Measurements from ENCODE around the gene FARSB. TPM values are rescaled to one million over a fixed set of nuclear protein-coding genes. Genes with fewer than 3 reads are reported as not detected.

Gene FARSB
- total RNA-seq, 1 donor from 2014 or later = 10.9 TPM

DNA sequence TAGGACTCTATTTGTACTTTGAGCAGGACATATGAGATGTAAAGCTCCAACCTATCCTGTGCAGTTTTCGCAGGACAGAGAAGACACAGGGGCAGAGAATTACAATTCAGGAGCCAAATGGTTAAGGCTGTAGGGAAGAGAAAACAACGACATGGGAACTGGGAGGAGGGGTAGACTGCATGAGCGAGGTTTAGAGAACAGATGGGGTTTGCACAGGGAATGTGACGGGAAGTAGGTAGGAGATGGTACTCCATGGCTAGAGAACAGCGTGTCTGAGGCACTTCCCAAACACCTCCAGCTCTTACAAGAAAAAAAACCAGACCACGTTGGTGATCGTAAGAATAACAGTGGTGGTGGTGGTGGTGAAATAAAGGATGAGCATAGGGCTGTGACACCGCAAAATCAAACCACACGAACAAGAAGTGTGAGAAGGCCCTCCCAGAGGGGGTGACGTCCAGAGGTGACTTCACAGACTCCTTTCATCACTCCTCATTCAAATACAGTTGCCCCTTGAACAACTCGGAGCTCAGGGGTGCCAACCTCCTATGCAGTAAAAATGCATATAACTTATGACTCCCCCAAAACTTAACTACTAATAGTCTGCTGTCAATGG, 92.7 kb downstream of the FARSB start:
- H3K27ac ChIP-seq = no peak overlapping the region
- no peaks in the 10 kb centered on the region for H3K4me1 ChIP-seq
- intact Hi-C loops (cut with DNase I) = no loop called here
- H3K4me3 ChIP-seq = no peak overlapping the region
- TF ChIP-seq, protein P1, sequence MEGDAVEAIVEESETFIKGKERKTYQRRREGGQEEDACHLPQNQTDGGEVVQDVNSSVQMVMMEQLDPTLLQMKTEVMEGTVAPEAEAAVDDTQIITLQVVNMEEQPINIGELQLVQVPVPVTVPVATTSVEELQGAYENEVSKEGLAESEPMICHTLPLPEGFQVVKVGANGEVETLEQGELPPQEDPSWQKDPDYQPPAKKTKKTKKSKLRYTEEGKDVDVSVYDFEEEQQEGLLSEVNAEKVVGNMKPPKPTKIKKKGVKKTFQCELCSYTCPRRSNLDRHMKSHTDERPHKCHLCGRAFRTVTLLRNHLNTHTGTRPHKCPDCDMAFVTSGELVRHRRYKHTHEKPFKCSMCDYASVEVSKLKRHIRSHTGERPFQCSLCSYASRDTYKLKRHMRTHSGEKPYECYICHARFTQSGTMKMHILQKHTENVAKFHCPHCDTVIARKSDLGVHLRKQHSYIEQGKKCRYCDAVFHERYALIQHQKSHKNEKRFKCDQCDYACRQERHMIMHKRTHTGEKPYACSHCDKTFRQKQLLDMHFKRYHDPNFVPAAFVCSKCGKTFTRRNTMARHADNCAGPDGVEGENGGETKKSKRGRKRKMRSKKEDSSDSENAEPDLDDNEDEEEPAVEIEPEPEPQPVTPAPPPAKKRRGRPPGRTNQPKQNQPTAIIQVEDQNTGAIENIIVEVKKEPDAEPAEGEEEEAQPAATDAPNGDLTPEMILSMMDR (IDR thresholded peaks at IDR 0.05) = no peak
- ATAC-seq = no peak
- H3K36me3 ChIP-seq = peaks cover 8% of the 10 kb centered on the region
- H3K27me3 ChIP-seq (ENCODE audit: low read depth) = no peaks in the 10 kb centered on the region
- no peak for DNase-seq
- no peaks in the 10 kb centered on the region for H3K9me3 ChIP-seq

DNA sequence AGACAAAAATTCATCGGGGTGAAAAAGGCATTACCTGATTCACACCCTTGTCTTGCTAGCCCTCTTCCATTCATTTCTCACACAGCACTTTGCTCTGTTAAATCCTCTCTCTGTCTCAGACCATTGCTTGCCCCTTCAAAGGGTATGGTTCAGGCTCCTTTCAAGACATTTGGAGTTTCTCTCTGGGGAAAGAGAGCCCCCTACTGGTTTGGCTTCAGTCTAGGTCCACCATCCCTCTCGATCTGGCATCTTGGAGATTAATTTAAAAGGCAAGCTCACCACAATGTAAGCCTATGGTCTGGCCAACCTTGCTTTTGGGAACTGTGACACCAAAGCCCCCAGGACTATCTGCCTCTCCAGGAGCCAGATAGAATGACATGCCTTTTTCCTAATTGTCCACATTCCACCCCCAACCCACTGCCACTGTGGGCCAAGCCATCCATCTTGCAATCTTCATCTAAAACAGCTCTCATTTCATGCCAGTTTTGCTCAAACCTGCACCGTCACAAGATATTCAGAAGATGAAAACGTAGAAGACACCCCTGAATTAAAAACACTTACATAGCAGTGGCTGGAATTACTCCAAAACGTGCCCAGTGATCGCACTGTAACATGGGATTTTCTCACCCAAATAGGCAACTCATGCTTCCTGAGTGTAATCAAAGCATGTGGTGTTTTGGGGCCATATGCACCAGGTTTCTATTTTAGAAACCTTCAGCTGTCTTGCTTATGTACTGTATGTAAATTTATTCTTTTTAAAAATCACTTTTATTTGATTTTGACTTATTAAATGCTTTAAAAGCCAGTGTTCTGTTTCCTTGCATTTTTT, 93.9 kb downstream of the FARSB start:
- ATAC-seq (peak; percentile 60 to 84), DNase-seq (no peak)
- Histone ChIP-seq H3K27ac (no peak overlapping the region), H3K27me3 (ENCODE audit: low read depth) (no peaks in the 10 kb centered on the region), H3K4me1 (no peaks in the 10 kb centered on the region), H3K4me3 (no peak overlapping the region), H3K9me3 (no peaks in the 10 kb centered on the region), H3K36me3 (peaks cover 2% of the 10 kb centered on the region)
- TF ChIP-seq, protein P1 (IDR thresholded peaks at IDR 0.05) = peak; percentile 62
- intact Hi-C loops (cut with DNase I) = no loop called here

DNA sequence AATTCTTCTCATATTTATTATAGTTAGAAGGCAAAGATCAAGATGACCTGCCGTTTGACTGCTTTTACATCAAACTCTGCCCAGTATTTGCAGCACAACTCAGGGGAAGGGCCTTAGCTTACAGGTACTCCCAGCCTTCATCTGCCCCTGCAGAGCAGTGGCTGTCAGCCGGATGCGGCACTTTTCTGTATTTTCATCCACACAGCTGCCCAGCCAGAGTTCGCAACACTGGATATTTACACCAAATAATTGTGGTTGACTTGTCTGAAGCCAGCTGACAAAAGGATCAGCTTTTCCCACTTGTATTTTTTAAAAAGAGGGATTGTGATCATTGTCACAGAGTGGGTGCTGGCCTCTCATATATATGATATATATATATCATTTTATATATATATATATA, 94.7 kb downstream of the FARSB start:
- Histone ChIP-seq H3K27ac (no peak overlapping the region), H3K9me3 (no peaks in the 10 kb centered on the region), H3K36me3 (no peaks in the 10 kb centered on the region), H3K4me1 (no peaks in the 10 kb centered on the region), H3K4me3 (no peak overlapping the region), H3K27me3 (ENCODE audit: low read depth) (no peaks in the 10 kb centered on the region)
- DNase-seq (no peak), ATAC-seq (no peak)
- TF ChIP-seq, protein P1 (IDR thresholded peaks at IDR 0.05) = no peak
- intact Hi-C loops (cut with DNase I) = no loop called here

DNA sequence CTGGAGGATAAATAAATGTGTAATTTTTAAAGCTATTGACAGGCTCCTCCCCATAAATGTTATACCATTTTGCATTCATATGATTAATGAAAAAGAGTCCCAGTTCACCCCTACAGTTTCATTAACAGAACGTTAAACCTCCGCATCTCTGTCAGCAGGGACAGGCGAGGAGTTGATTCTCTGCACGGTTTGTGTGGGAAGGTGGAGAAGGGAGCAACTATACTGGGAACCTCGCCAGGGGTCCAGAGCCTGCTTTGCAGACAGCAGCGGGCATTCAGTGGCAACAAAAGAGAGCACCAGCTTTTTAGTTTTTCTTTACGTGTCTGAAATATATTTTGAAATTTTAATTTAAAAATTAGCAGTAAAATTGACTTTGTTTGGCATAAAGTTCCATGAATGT, 101.4 kb downstream of the FARSB start:
- DNase-seq (no peak), ATAC-seq (no peak)
- no peaks in the 10 kb centered on the region for H3K36me3 ChIP-seq
- no peaks in the 10 kb centered on the region for H3K9me3 ChIP-seq
- no peak overlapping the region for H3K4me3 ChIP-seq
- TF ChIP-seq, protein P1 (IDR thresholded peaks at IDR 0.05) = no peak
- intact Hi-C loops (cut with DNase I) = no loop called here
- no peak overlapping the region for H3K27ac ChIP-seq
- peaks cover 4% of the 10 kb centered on the region for H3K27me3 ChIP-seq (ENCODE audit: low read depth)
- H3K4me1 ChIP-seq = no peaks in the 10 kb centered on the region

DNA sequence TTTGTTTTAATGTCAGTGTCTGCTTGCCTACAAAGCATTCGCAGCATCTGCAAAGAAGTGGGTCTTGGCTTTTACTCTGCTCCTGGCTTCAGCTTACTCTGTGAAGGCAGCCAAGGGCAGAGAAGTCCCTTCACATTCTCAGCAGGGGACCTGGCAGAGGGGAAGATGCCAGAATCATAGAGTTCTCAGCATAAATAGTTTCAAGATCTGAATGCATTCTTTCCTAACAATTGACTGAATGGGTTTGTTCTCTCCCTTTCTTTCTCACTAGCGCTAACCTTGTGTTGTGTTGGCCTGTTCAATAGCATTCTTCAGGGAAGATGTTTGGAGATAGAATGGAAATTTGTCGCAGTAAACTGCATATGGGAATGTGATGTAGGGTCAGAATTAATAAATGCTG, 106.9 kb downstream of the FARSB start:
- H3K27me3 ChIP-seq (ENCODE audit: low read depth) = no peaks in the 10 kb centered on the region
- ATAC-seq (no peak), DNase-seq (no peak)
- H3K4me1 ChIP-seq = no peaks in the 10 kb centered on the region
- H3K4me3 ChIP-seq = no peak overlapping the region
- H3K9me3 ChIP-seq = no peaks in the 10 kb centered on the region
- H3K27ac ChIP-seq = no peak overlapping the region
- TF ChIP-seq, protein P1 (IDR thresholded peaks at IDR 0.05) = no peak
- intact Hi-C loops (cut with DNase I) = no loop called here
- H3K36me3 ChIP-seq = no peaks in the 10 kb centered on the region
